ENCODE results near the gene HSPB7. TPM values are rescaled to one million over a fixed set of nuclear protein-coding genes. Genes with fewer than 3 reads are reported as not detected.
A peak's percentile ranks its signal among the peaks of the same experiment; 100 is the strongest.
"Not testable (repeated sequence)": the region's sequence is repeated elsewhere in the genome, so short reads cannot be mapped to it uniquely, and the experiment has no call there.

Gene HSPB7
- polyA plus RNA-seq, 1 donor = 91.3 TPM

DNA sequence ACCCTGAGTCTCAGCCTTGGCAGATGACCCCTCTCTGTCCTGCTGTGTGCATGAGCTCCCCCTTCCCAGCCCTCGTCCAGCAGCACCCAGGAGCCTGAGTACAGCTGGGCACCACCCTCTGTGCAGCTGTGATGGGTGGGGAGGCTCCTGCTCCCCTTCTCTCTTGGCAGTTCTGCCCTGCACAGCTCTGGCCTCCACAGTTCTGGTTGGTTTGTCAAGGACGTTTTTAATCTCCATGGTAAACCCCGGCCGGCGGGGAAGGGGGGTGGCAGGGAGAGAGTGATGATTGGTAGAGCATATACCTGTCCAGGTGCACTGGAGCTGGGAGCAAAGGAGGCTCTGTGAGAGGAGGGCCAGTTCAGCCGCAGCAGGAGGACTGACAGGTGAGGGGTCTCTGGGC lies 3.8 kb upstream of the HSPB7 start, which contains the start of gene CLCNKA:
TSS of gene CLCNKA (plus strand) at position 356 of the 400 bp plus-strand sequence. CDS start 584 bp downstream, outside the sequence.
- DNase-seq = no peak

DNA sequence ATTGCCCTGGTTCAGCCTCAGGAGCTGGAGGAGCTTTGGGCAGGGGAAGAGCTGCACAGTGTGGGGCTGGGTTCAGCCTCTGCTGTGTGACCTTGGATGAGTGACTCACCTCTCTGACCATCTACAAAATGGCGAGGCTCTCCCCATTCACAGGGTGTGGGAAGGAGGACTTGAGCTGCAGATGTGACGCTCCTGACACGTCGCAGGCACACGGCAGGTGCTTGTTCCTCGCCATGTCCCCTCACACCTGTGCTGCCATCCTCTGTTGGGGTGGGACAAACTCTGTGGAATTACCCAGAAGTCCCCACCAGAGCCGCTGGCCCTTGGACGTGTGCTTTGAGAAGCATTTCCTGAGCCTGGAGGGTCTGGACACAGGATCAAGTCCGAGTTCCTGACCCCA lies 3.0 kb upstream of the HSPB7 start:
- DNase-seq = not testable (repeated sequence)

DNA sequence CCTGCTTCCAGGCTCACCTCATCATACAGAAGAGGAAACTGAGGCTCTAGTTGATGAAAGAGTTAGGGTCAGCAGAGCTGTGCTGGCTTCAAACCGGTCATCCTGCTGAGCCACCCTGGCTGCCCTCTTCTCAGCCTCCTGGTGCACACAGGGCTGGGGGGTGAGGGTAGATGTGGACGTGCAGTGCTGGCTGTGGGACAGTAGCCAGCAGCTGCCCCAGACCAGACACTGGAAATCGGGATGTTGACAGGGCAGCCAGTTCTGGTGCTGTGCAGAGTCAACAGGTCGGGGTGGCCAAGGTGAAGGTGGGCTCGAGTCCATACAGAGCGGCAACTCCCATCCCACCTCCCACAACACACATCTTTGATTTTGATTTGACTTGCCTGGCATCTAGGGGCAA lies 2.5 kb upstream of the HSPB7 start:
- DNase-seq = no peak

DNA sequence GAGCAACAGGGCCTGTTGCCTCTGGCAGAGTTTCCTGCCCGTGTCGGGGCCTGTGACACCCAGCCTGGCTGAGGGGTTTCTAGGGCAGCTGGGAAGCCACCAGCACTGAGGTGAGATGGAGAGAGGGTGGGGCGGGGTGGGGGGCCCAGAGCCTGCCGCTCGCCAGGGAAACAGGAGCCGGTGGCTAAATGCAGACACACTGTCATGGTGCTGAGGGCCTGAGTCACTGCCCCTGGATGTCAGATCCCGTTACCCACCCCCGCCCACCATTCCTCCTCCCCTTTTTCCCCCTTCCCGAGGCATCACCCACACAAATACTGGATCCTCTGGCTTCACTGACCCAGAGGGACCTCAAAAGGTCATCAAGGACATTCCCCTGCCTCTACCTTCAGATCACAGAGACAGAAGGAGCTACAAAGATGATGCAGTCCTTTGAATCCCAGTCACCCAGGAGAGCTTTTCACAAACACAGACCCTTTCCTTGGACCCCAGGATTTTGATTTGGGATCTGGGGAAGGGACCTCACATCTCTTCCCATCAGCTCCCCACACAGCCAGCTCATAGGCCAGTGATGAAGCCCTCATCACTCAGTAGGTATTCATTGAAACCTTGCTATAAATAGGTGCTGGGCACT lies 1.9 kb upstream of the HSPB7 start:
- DNase-seq = no peak

DNA sequence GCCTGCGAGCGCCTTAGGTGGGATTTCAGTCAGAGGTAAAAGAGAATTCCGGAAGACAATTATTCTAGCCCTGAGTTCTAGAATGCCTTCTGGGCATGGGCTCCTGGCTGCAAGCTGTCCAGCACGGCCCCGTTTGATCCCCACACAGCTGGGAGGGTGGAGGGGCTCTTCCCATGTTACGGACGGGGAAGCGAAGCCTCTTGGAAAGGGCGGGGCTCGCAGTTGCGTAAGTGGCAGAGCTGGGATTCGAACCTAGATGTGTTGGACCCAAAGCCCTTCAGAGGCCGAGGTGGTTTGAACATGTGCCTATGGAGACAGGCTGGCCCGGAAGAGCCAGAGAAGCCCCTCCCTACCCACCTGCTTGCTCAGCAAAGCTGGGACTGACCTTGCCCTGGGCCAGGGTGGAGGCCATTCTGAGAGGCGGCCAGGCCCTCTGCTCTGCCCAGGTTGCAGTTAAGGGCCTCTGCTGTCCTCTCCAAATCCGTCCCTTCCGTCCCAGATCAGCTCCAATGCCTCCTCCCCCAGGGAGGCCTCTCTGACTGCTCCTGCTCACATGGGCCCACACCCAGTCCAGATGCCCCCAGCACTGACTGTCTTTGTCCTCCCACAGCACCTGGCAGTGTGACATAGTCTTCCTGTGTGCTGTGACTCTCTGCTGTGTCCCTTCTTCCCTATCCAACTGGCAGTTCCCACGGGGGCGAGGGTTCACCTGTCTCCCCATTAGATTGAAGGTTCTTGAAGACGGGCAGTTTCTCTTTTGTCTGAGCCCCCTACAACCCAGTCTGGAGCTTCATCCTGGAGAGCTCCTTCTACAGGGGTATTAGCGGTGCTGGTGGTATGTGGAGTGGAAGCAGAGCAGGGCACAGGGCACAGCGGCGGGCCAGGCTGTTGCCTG lies 1.2 kb upstream of the HSPB7 start:
- no peak for DNase-seq

DNA sequence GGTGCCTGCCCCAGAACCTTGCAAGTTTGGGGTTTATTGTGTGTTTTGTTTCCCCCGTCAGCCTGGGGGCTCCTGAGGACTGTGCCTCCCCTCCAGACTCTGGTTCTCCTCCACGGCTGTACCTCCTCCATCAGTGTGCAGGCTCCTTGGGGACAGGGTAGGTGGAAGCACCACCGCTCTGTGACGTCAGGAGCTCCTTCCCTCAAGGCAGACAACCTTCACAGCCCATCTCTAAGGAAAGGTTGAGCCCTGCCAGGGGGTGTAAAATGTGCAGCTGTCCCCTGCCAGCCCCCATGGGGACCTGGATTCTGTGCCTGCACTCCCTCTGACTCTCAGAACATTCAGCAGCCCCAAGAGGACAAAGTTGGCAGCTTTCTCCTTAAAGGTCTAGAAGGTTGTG lies 465 bp upstream of the HSPB7 start:
- no peak for DNase-seq

DNA sequence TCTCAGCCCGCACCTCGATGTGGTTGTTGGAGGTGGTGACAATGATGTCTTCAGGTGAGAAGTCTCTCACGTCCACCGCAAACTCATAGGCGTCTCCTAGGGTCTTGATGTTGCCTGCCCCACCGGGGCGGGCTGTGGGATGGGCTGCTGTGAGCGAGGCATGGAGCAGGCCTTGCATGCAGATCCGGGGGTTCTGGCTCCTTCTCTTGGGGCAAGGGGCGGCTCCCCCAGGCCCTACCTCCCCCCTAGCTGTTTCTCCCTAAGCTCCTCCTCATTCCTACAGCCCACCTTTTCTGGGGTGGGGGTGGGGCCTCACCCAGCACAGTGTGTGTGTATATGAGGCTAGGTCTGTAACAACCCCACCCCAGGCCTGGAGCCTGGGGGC lies 775 bp downstream of the HSPB7 start:
- no peak for DNase-seq

DNA sequence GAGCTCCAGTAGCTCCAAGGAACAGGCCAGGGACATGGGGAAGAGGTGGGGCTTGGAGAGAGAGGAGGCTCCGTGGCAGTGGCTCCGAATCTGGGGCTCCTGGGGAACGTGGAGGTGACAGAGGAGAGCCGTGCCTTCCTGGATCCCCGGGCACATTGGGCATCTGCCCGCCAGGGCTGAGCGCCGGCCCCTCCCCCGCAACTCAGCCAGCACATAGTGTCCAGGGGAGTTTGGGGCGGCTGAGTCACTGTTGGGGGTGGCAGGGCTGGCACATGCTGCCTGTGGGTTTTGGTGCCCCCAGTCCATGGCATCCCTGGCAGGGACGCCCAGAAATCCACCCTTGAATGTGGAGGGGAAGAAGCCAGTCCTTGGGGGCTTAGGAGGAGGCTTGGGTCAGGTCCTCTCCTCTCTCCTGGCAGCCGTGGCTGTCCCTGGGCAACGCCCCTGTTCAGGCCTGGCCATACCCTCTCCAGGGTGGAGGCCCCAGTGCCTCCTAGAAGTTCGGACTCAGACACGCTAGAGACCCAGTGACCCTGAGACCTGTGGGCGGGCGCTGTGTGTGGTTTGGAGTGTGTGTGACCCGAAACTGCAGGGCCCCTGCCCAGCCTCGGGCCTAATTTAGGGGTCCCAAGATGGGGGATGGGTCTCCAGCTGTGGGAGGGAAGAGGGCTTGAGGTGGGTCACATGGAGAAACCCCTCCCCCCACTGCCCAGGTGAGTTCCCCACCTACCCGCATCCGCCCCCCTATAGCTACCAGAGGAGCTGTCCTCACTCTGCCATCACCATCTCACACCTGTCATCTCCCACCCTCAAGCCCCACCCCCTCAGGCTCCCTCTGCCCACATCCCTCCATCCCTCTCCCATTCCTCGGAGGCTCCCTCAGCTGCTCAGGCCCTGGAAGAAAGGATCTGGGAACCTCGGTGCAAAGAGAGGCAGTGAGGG lies 1.6 kb downstream of the HSPB7 start:
- no peak for DNase-seq

DNA sequence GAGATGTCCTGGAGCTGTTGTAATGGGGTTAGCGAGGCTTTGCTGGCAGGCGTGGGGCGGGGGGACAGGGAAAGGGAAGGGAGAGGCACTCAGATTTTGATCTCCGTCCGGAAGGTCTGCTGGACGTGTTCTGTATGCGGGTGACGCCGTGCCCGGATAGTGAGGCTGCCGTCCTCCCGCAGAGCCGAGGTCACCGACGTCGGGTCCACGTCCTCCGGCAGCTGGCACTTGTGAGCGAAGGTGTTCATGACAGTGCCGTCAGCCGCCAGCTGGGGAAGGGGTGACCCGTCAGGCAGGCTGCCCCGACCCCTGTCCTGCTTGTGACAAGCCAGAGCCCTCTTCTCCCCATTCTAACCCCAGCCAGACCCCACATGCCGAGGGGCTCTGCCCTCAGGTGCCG lies 2.4 kb downstream of the HSPB7 start:
- no peak for DNase-seq

DNA sequence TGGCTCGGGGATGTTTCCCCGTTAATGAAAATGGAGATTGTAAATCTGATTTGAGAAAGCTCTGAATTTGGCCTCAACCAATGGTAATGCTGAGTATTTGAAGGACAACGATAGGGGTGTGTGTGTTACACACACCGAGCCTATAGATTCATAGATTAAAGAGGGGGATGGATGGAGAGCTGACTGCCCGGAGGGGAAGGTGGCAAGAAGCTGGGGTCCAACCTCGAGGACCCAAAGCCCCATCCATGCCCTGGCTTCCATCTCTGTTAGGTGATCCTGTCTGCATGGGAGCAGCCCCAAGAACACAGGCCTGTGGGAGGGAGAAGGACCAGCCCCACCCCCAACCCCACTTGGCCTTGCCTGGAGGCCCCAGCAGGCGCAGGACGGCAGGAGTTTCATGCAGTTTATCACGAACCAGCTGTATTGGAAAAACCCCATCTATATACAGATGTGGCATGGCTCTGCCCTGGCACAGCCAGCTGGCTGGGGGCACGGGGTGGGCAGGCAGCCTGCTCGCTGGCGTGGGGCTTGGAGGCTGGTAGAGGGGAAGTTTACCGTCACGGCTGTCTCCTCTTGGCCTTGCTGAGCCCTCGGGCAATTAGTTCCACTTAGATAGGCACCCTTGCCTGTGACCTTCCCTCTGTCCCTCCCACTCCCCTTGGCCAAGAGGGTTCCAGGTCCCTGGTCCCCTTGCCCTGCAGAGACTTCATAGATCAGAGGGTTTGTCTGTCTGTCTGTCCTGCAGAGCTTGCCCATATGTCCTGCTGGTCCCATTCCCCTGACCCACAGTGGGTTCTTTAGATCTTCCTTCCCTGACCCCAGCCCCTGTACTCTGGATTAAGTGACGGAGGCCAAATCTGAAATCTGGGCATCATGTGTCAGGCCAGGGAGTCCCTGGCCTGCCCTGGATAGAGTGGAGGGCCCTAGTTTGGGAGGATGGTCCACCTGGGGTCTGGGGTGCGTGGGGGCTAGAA lies 3.0 kb downstream of the HSPB7 start:
- DNase-seq = peak; percentile 37

DNA sequence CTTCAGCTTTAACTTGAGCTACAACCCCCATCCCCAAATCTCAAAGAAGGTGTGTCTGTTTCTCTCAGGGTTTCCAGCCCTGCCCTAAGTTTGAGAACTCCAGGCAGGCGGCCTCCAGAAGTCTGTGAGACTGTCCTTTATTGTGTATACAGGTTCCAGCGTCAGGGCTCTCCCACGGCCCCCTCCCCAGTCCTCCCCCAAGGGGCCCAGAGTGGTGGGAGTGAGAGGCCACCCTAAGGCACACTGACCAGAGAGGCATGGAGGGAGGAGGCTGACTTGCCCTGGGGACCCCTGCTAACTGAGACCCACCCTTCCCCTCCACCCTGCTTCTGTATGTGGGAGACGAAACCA lies 4.0 kb downstream of the HSPB7 start:
- no peak for DNase-seq

DNA sequence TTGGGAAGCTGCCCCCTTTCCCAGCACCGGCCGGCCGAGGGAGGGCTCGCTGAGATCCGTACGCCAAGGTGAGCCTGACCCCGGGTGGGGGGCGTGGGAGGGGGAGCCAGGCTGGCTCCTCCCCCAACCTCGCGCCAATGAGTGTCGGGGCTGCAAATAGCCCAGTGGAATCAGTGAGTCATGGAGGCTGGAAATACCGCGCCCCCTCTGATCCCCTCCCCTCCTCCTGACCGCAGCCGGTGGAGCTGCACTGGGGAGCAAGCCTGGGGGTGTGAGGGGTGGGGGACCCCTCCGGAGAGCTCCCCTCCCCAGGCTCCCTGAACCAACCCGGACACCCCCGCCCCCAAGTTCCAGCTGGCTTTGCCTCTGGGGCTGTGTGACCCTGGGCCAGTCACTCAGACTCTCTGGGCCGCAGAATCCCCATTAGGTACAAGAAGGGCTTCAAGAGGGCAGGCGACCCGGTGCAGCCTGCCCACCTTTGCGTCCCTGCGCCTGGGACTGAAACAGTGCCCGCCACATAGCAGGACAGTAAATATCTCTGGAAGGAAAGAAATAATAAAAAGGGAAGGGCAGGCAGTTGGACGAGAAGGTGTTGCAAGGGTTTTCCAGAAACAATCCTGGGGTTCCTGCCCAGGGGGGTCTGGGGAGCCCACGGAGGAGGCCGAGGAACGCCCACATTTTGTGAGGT lies 4.5 kb downstream of the HSPB7 start:
- DNase-seq = peak; percentile 75

DNA sequence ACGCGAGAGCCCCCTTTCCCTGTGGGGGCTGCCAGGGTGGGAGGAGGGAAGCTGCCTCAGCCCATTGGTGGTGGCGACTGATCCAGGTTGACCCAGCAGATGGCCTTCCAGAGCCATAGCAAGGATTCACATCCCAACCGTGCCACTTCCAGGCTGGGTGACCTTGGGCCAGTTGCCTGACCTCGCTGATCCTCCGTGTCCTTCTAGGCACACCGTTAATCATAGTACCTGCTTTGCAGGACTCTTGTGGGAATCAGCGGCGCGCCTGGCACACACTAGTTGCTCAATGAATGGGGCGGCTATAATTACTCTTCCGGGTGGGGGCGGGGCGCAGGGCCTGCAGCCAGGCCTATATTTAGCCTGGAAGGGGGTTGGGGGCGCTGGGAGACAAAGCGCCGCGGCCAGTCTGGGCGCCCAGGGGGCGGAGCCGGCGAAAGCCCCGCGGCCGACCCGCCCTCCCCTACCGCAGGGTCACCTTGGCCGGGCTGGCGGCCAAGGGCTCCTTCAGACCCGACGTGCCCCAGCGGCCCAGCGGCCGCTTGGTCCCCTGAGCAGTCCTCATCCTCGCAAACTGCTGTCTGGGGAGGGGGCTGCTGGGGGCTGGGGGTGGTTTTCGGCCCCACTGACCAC lies 5.1 kb downstream of the HSPB7 start:
- DNase-seq = peak; percentile 62

DNA sequence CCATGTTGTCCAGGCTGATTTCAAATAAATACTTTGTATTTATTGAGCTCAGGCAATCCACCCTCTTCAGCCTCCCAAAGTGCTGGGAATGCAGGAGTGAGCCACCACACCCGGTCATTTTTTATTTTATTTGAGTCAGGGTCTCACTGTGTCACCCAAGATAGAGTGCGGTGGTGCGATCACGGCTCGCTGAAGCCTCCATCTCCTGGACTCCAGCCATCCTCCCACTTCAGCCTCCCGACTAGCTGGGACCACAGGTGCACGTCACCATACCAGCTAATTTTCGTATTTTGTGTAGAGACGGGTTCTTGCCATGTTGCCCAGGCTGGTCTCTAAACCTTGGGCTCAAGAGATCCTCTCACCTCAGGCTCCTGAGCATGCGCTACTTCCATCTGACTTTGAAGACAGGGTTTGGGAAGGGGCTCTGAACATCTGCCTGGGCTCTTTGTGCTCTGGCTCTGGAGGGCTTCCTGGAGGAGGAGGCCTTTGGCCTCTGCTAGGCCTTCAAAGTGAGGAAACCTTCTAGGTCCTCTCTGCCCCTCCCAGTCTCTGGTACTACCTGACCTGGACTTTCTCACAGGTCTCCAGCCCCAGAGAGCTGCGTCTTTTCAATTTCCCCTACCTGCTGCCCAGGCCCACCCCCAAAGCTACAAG lies 5.8 kb downstream of the HSPB7 start:
- no peak for DNase-seq

DNA sequence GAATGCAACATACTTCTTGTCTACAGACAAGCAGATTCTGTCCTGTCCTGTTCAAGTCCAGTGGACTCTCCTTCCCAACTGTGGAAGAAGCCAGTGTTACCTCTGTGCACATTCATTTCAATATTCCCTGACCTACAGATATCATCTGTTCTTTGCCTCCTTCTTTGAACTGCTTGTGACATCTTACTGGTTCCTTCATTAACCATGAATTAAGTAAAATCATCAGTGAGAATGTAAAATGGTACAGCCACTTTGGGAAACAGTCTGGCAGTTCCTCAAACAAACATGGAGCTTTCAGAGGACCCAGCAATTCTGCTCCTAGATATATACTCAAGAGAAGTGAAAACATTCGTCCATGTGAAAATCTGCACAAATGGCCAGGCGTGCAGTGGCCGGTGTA lies 7.0 kb downstream of the HSPB7 start:
- DNase-seq = no peak

DNA sequence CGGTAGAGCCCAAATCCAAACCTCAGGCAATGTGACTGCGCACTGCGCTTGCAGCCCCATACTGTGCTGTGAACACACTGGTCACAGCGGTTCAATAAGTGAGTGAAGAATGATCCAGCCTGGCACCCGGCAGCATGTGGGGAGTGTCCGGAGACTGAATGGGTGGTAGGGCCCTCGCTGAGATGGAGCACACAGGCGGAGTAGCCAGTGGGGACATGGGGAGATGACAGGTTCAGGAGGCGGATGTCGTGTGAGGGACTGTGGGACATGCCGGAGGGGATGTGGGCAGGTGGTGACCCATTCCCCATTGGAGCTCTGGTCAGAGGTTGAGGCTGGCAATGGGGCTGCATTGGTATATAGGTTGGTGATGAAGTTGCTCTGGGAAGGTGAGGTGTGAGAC lies 8.2 kb downstream of the HSPB7 start:
- no peak for DNase-seq

DNA sequence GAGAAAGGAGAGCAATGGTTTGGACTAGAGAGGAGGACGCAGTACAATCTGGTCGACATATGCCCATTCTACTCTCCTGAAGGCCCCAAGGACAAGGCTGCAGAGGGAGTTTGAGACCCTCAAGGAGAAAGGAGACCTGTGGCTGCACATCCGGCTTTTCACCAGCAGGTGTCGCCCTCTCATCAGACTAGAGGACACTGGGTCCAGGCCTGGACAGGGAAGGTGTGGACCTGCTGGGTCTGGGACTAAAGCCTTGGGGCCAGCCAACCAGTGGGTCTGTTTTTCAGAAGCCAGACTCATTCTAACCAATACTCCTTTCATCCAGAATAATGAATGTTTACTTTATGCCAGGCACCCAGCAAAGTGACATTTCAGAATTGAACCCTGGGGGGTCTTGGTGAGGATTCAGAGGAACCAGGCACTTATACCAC lies 8.8 kb downstream of the HSPB7 start:
- DNase-seq = peak; percentile 73

DNA sequence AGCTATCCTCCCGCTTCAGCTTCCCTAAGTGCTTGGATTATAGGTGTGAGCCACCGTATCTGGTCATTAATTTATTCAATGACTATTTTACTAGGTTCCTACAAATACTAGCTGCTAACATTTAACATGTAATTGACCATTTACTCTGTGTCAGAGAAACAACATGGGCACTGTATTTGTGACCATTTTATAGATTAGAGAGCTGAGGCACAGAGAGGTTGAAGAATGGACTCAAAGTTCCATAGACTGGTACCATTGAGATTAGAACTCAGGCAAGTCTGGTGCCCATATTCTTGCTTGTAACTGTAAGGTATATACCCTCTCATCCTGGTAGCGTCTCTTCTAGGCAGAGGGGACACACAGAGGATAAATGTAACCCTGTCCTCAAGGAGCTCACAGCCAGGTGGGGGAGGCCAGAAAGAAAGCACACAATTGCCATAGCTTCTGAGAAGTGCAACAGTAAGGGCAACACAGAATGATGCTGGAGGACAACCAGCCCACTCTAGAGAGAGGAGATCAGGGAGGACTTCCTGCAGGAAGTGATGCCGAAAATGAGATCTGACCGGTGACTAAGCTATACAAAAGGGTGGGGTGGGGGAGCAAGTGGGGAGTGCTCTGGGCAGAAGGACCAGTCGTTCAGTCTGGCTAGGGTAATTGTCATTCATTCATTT lies 10.0 kb downstream of the HSPB7 start:
- DNase-seq = no peak
